Activated CD8-positive, alpha-beta memory T cell treated with anti-CD3 and anti-CD28 coated beads, Interleukin-2, amount 50 U/mL, for 4 hours (primary cell): ENCODE data around the gene HPS1.

ENCODE experiments used
- DNase-seq: peaks from one replicate; pipeline ENCODE4 v3.0.0-alpha.2; 2020

Gene HPS1

GRCh38 chr10:98463976-98464754 lies 17.4 kb upstream of the HPS1 start:
- DNase-seq = no peak

GRCh38 chr10:98463016-98463415 lies 16.3 kb upstream of the HPS1 start:
- DNase-seq = no peak

GRCh38 chr10:98461500-98461842 lies 14.7 kb upstream of the HPS1 start:
- DNase-seq = no peak

GRCh38 chr10:98460837-98461499 lies 14.2 kb upstream of the HPS1 start:
- DNase-seq = no peak

GRCh38 chr10:98458809-98459784 lies 12.4 kb upstream of the HPS1 start:
- DNase-seq = no peak

GRCh38 chr10:98457721-98458120 lies 11.0 kb upstream of the HPS1 start:
- DNase-seq = no peak

- DNase-seq = no peak
Measured at GRCh38 chr10:98456686-98457482, 10.1 kb upstream of the HPS1 start.

GRCh38 chr10:98456043-98456570 lies 9.4 kb upstream of the HPS1 start:
- no peak for DNase-seq

- no peak for DNase-seq
Measured at GRCh38 chr10:98453729-98454128, 7.0 kb upstream of the HPS1 start.

- no peak for DNase-seq
Measured at GRCh38 chr10:98450618-98451017, 3.9 kb upstream of the HPS1 start.

- DNase-seq = no peak
Measured at GRCh38 chr10:98449287-98449686, 2.6 kb upstream of the HPS1 start.

- DNase-seq = peak; percentile 44
Measured at GRCh38 chr10:98446151-98446660, 529 bp downstream of the HPS1 start.

- DNase-seq = no peak
Measured at GRCh38 chr10:98445200-98445812, 1.4 kb downstream of the HPS1 start.

- no peak for DNase-seq
Measured at GRCh38 chr10:98444314-98445006, 2.3 kb downstream of the HPS1 start.

GRCh38 chr10:98438715-98439114 lies 8.0 kb downstream of the HPS1 start:
- DNase-seq = no peak

- no peak for DNase-seq
Measured at GRCh38 chr10:98436704-98437103, 10.0 kb downstream of the HPS1 start.

- DNase-seq = no peak
Measured at GRCh38 chr10:98435178-98435577, 11.6 kb downstream of the HPS1 start.

GRCh38 chr10:98433881-98434732 lies 12.6 kb downstream of the HPS1 start:
- no peak for DNase-seq

GRCh38 chr10:98433371-98433770 lies 13.4 kb downstream of the HPS1 start:
- DNase-seq = no peak

- no peak for DNase-seq
Measured at GRCh38 chr10:98432330-98432729, 14.4 kb downstream of the HPS1 start.
